ENCODE measurements around the gene MVB12B. TPM values are rescaled to one million over a fixed set of nuclear protein-coding genes. Genes with fewer than 3 reads are reported as not detected.

Gene MVB12B
- polyA plus RNA-seq, 1 donor from 2014 or later: 39.5 TPM

DNA sequence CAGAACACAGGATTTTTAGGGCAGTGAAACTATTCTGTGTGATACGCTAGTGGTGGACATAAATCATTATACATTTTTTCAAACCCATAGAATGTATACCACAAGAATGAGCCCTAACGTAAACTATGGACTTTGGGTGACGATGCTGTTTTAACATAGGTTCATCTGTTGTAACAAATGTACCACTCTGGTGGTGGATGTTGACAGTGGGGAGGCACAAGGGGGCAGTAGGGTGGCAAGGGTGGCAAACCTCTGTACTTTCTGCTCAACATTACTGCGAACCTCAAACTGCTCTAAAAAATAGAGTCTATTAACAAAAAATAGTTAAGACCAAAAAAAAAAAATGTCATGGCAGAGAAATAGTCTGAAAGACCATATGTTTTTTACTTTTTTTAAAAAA, 9.1 kb upstream of the MVB12B start:
- Histone ChIP-seq H2AFZ (ENCODE audit: low read depth, low read length) (no peak overlapping the region), H3K36me3 (ENCODE audit: insufficient read depth, low read length) (no peaks in the 10 kb centered on the region), H3K27me3 (ENCODE audit: insufficient read depth, low read depth, low read length) (no peaks in the 10 kb centered on the region), H3K9me3 (ENCODE audit: low read length) (no peaks in the 10 kb centered on the region), H3K27ac (ENCODE audit: low read length) (no peak overlapping the region), H3K9ac (ENCODE audit: low read length) (no peak overlapping the region), H3K4me2 (ENCODE audit: low read length) (no peak overlapping the region), H3K9me2 (ENCODE audit: insufficient read depth, low read length) (no peaks in the 10 kb centered on the region), H3F3A (ENCODE audit: insufficient read depth, low read length, poor library complexity, severe bottlenecking) (no peaks in the 10 kb centered on the region), H4K20me1 (ENCODE audit: insufficient read depth) (no peaks in the 10 kb centered on the region), H3K79me2 (replicated peaks; ENCODE audit: insufficient read depth, low read length) (no peaks in the 10 kb centered on the region), H3K4me3 (ENCODE audit: low read length) (no peak overlapping the region)
- no peak for TF ChIP-seq SMC3 (conservative IDR thresholded peaks at IDR 0.05; ENCODE audit: poor library complexity)
- TF ChIP-seq RAD21 (conservative IDR thresholded peaks at IDR 0.05): no peak
- no peak for TF ChIP-seq EZH2 (IDR thresholded peaks at IDR 0.05; ENCODE audit: borderline replicate concordance, insufficient read depth, low read length, poor library complexity, severe bottlenecking)
- TF ChIP-seq POLR2AphosphoS5 (IDR thresholded peaks at IDR 0.05): no peak
- no peak for TF ChIP-seq EP300 (conservative IDR thresholded peaks at IDR 0.05; ENCODE audit: poor library complexity, severe bottlenecking)
- TF ChIP-seq, protein P1, sequence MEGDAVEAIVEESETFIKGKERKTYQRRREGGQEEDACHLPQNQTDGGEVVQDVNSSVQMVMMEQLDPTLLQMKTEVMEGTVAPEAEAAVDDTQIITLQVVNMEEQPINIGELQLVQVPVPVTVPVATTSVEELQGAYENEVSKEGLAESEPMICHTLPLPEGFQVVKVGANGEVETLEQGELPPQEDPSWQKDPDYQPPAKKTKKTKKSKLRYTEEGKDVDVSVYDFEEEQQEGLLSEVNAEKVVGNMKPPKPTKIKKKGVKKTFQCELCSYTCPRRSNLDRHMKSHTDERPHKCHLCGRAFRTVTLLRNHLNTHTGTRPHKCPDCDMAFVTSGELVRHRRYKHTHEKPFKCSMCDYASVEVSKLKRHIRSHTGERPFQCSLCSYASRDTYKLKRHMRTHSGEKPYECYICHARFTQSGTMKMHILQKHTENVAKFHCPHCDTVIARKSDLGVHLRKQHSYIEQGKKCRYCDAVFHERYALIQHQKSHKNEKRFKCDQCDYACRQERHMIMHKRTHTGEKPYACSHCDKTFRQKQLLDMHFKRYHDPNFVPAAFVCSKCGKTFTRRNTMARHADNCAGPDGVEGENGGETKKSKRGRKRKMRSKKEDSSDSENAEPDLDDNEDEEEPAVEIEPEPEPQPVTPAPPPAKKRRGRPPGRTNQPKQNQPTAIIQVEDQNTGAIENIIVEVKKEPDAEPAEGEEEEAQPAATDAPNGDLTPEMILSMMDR (IDR thresholded peaks at IDR 0.05; ENCODE audit: poor library complexity, severe bottlenecking): no peak

DNA sequence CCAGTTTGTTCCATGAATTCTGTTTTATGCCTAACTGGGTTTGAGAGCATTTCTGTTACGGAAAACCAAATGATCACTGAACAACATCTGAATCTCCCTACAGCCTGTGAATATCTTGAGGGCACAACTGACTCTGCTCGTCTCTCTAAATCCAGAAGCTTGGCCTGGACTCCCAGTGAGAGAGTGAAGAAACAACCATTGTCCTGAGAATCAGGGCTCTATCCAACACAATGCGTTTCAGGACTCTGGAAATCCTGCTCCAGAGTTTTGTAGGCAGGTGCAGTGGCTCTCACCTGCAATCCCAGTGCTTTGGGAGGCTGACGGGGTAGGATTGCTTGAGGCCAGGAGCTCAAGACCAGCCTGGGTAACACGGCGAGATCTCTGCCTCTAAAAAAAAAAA, 7.8 kb upstream of the MVB12B start:
- Histone ChIP-seq H3K4me3 (ENCODE audit: low read length) (no peak overlapping the region), H4K20me1 (ENCODE audit: insufficient read depth) (no peaks in the 10 kb centered on the region), H3K9me2 (ENCODE audit: insufficient read depth, low read length) (no peaks in the 10 kb centered on the region), H3K9ac (ENCODE audit: low read length) (no peak overlapping the region), H3K79me2 (replicated peaks; ENCODE audit: insufficient read depth, low read length) (no peaks in the 10 kb centered on the region), H3K36me3 (ENCODE audit: insufficient read depth, low read length) (no peaks in the 10 kb centered on the region), H3K27me3 (ENCODE audit: insufficient read depth, low read depth, low read length) (no peaks in the 10 kb centered on the region), H3K27ac (ENCODE audit: low read length) (no peak overlapping the region), H2AFZ (ENCODE audit: low read depth, low read length) (no peak overlapping the region), H3F3A (ENCODE audit: insufficient read depth, low read length, poor library complexity, severe bottlenecking) (no peaks in the 10 kb centered on the region), H3K4me2 (ENCODE audit: low read length) (no peak overlapping the region), H3K9me3 (ENCODE audit: low read length) (no peaks in the 10 kb centered on the region)
- TF ChIP-seq SMC3 (conservative IDR thresholded peaks at IDR 0.05; ENCODE audit: poor library complexity) (no peak), RAD21 (conservative IDR thresholded peaks at IDR 0.05) (no peak), REST (IDR thresholded peaks at IDR 0.05; ENCODE audit: borderline replicate concordance) (no peak), EP300 (conservative IDR thresholded peaks at IDR 0.05; ENCODE audit: poor library complexity, severe bottlenecking) (no peak), EZH2 (IDR thresholded peaks at IDR 0.05; ENCODE audit: borderline replicate concordance, insufficient read depth, low read length, poor library complexity, severe bottlenecking) (no peak), TAF1 (IDR thresholded peaks at IDR 0.05; ENCODE audit: low read depth) (no peak), MXI1 (conservative IDR thresholded peaks at IDR 0.05; ENCODE audit: poor library complexity, severe bottlenecking) (no peak), POLR2AphosphoS5 (IDR thresholded peaks at IDR 0.05) (no peak)
- TF ChIP-seq, protein P1 (IDR thresholded peaks at IDR 0.05; ENCODE audit: poor library complexity, severe bottlenecking): no peak
